ENCODE results near the gene GAB2.

GAB2 gene

DNA sequence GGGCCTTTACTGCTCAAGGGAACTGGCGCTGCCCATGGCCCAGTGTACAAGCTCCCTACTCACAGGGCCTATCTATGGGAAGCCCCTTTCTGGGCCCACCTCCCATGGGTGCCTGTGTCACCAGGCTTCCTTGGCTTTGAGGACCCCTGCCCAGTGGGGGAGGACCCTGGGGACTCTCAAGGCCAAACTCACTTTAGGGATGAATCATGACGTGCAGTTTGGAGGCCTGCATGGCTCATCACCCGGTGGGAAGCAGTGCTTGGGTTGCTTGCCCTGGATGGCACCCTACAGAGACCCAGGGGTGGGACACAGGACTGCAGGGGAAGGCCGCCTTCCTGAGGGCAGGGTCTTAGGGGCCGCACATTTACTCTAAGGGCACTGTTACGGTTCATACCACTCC lies 245.7 kb downstream of the GAB2 start:
- no peak for DNase-seq (ENCODE audit: low read depth, low spot score)
- no CpG with 5 or more reads among the region's 6 CpGs for WGBS (ENCODE audit: insufficient coverage, insufficient read length)
- Histone ChIP-seq H3K36me3 (ENCODE audit: control insufficient read depth, insufficient read depth, low read length) (no peaks in the 10 kb centered on the region), H3K27ac (ENCODE audit: low read length) (no peak overlapping the region), H3K27me3 (ENCODE audit: control insufficient read depth, insufficient read depth, low read length) (no peaks in the 10 kb centered on the region), H3K9me3 (ENCODE audit: control insufficient read depth, insufficient read depth, low read length) (no peaks in the 10 kb centered on the region), H3K4me1 (ENCODE audit: control insufficient read depth, insufficient read depth, low read length) (no peaks in the 10 kb centered on the region; the same call in 1 of the 2 replicates), H3K4me3 (ENCODE audit: low read length) (no peak overlapping the region)

GRCh38 chr11:78170874-78171549 lies 246.6 kb downstream of the GAB2 start:
- no peaks in the 10 kb centered on the region for H3K9me3 ChIP-seq (ENCODE audit: control insufficient read depth, insufficient read depth, low read length)
- WGBS (ENCODE audit: insufficient coverage, insufficient read length): no CpG with 5 or more reads among the region's 7 CpGs
- H3K4me1 ChIP-seq (ENCODE audit: control insufficient read depth, insufficient read depth, low read length): no peaks in the 10 kb centered on the region; the same call in 1 of the 2 replicates
- H3K4me3 ChIP-seq (ENCODE audit: low read length): no peak overlapping the region
- no peaks in the 10 kb centered on the region for H3K36me3 ChIP-seq (ENCODE audit: control insufficient read depth, insufficient read depth, low read length)
- H3K27me3 ChIP-seq (ENCODE audit: control insufficient read depth, insufficient read depth, low read length): no peaks in the 10 kb centered on the region
- DNase-seq (ENCODE audit: low read depth, low spot score): no peak
- H3K27ac ChIP-seq (ENCODE audit: low read length): no peak overlapping the region

GRCh38 chr11:78170413-78170812 lies 247.2 kb downstream of the GAB2 start:
- no peak overlapping the region for H3K4me3 ChIP-seq (ENCODE audit: low read length)
- H3K27ac ChIP-seq (ENCODE audit: low read length): no peak overlapping the region
- DNase-seq (ENCODE audit: low read depth, low spot score): no peak
- no peaks in the 10 kb centered on the region for H3K27me3 ChIP-seq (ENCODE audit: control insufficient read depth, insufficient read depth, low read length)
- H3K36me3 ChIP-seq (ENCODE audit: control insufficient read depth, insufficient read depth, low read length): no peaks in the 10 kb centered on the region
- no peaks in the 10 kb centered on the region for H3K9me3 ChIP-seq (ENCODE audit: control insufficient read depth, insufficient read depth, low read length)
- no peaks in the 10 kb centered on the region; the same call in 1 of the 2 replicates for H3K4me1 ChIP-seq (ENCODE audit: control insufficient read depth, insufficient read depth, low read length)
- no CpG with 5 or more reads among the region's 11 CpGs for WGBS (ENCODE audit: insufficient coverage, insufficient read length)

DNA sequence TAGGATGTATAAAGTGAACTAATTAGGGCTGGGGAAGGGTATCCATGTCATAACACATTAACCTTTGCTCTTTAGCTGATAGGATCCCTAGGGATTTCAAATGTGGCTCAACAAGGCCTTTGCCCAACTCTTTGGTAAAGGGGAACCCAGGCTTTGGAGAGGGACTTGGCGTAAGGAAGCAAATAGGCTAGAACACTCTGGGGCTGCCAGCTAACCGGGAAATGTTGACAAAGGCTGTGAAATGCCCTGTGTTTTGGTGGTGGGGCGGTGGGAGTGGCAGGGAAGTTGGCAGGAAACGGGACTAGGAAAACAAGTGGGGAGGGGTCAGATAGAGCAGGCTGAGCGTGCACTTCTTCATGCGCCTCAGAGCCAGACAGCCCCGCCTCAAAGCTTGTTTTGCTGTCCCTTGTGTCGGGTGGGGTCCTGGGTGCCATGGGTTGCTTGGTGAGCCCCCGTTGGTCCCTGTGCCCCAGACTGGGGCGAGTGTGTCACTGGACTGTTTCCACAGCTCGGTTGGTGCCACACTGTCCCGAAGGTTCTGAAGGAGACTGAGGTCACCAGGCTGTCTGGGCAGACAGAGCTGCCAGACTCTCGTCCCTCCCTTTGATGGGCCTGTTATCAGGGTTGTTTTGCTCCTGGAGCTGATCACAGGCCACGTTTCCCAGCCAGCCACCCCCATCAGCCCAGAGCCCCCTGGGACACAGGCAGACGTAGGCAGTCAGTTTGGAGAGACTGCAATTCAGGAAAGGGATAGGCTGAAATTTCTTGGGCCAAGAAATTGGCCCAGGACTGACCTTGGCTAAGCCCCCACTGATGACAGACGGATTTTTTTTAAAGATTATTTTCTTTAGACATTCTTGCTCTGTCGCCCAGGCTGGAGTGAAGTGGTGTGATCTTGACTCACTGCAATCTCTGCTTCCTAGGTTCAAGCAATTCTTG lies 248.8 kb downstream of the GAB2 start:
- no peak overlapping the region for H3K27ac ChIP-seq (ENCODE audit: low read length)
- no CpG with 5 or more reads among the region's 17 CpGs for WGBS (ENCODE audit: insufficient coverage, insufficient read length)
- no peaks in the 10 kb centered on the region for H3K27me3 ChIP-seq (ENCODE audit: control insufficient read depth, insufficient read depth, low read length)
- no peaks in the 10 kb centered on the region; the same call in 1 of the 2 replicates for H3K4me1 ChIP-seq (ENCODE audit: control insufficient read depth, insufficient read depth, low read length)
- no peak overlapping the region for H3K4me3 ChIP-seq (ENCODE audit: low read length)
- no peaks in the 10 kb centered on the region for H3K36me3 ChIP-seq (ENCODE audit: control insufficient read depth, insufficient read depth, low read length)
- H3K9me3 ChIP-seq (ENCODE audit: control insufficient read depth, insufficient read depth, low read length): no peaks in the 10 kb centered on the region
- DNase-seq (ENCODE audit: low read depth, low spot score): no peak

- Histone ChIP-seq H3K9me3 (ENCODE audit: control insufficient read depth, insufficient read depth, low read length) (no peaks in the 10 kb centered on the region), H3K4me1 (ENCODE audit: control insufficient read depth, insufficient read depth, low read length) (no peaks in the 10 kb centered on the region; the same call in 1 of the 2 replicates), H3K36me3 (ENCODE audit: control insufficient read depth, insufficient read depth, low read length) (no peaks in the 10 kb centered on the region), H3K27ac (ENCODE audit: low read length) (no peak overlapping the region), H3K27me3 (ENCODE audit: control insufficient read depth, insufficient read depth, low read length) (no peaks in the 10 kb centered on the region), H3K4me3 (ENCODE audit: low read length) (no peak overlapping the region)
- WGBS (ENCODE audit: insufficient coverage, insufficient read length): no CpG with 5 or more reads among the region's 6 CpGs
- no peak for DNase-seq (ENCODE audit: low read depth, low spot score)
Observed at GRCh38 chr11:78166855-78167469, 250.7 kb downstream of the GAB2 start.

All from iPS DF 6.9 (cell line).